OCI-LY7 (cell line): ENCODE measurements around the gene ELF1. TPM values are rescaled to one million over a fixed set of nuclear protein-coding genes. Genes with fewer than 3 reads are reported as not detected.

ENCODE experiments used
- BruUV-seq: library from RNA; stranded (reverse); fragments of 400-500 nt; replicated peaks from 2 replicates; lab custom pipeline; 2021; lab: Mats Ljungman, UMichigan
- CTCF ChIA-PET: fragments of 300-600 bp; sonication (Branson Sonifier 250); formaldehyde crosslinking; loops from one replicate; lab custom pipeline; 2022; ENCODE audit warnings: antibody characterized with exemption; ENCODE audit not compliant: unreplicated experiment; lab: Charles Lee
- POLR2A ChIA-PET: fragments of 300-600 bp; sonication (Branson Sonifier 250); formaldehyde crosslinking; loops from one replicate; lab custom pipeline; 2022; ENCODE audit warnings: antibody characterized with exemption; lab: Charles Lee
- DNase-seq: peaks from one replicate; pipeline ENCODE4 v3.0.0-alpha.2; 2015; ENCODE audit warnings: low spot score
- H2AFZ ChIP-seq: fragments of 200-600 bp; sonication (generic), shearing (Covaris generic); 2 replicates; pipeline ENCODE4 v1.6.1; 2014; ENCODE audit warnings: mild to moderate bottlenecking, antibody characterized with exemption, low read length, moderate library complexity
- H3K27ac ChIP-seq: fragments of 200-600 bp; sonication (generic); 2 replicates; pipeline ENCODE4 v1.5.1; 2014; ENCODE audit warnings: mixed run types, low read depth, mild to moderate bottlenecking, moderate library complexity, low read length, inconsistent platforms; ENCODE audit not compliant: poor library complexity, severe bottlenecking
- H3K36me3 ChIP-seq: fragments of 200-600 bp; sonication (generic); 2 replicates; pipeline ENCODE4 v1.6.1; 2014; ENCODE audit warnings: mild to moderate bottlenecking, antibody characterized with exemption, low read length, moderate library complexity, mixed read lengths; ENCODE audit not compliant: insufficient read depth
- H3K4me1 ChIP-seq: fragments of 200-600 bp; sonication (generic); 2 replicates; pipeline ENCODE4 v1.5.1; 2014; ENCODE audit warnings: mild to moderate bottlenecking, low read length; ENCODE audit not compliant: insufficient read depth, poor library complexity, severe bottlenecking
- H3K4me2 ChIP-seq: fragments of 200-600 bp; sonication (generic); 2 replicates; pipeline ENCODE4 v1.6.1; 2014; ENCODE audit warnings: mild to moderate bottlenecking, low read length
- H3K4me3 ChIP-seq: fragments of 200-600 bp; sonication (generic); 2 replicates; pipeline ENCODE4 v1.5.1; 2014; ENCODE audit warnings: mild to moderate bottlenecking, low read depth, low read length; ENCODE audit not compliant: poor library complexity, severe bottlenecking
- H3K79me2 ChIP-seq: fragments of 200-600 bp; sonication (generic); 2 replicates; pipeline ENCODE4 v1.6.1; 2016; ENCODE audit warnings: low read depth, mild to moderate bottlenecking, low read length, moderate library complexity, mixed read lengths; ENCODE audit not compliant: insufficient read depth
- H3K9me2 ChIP-seq: fragments of 200-600 bp; sonication (generic); 2 replicates; pipeline ENCODE4 v1.6.1; 2016; ENCODE audit warnings: mild to moderate bottlenecking, low read length, mixed read lengths; ENCODE audit not compliant: insufficient read depth
- H3K9me3 ChIP-seq: fragments of 200-600 bp; sonication (generic); 2 replicates; pipeline ENCODE4 v1.6.1; 2014; ENCODE audit warnings: mild to moderate bottlenecking, mixed run types, low read length, mixed read lengths
- H4K20me1 ChIP-seq: fragments of 200-600 bp; sonication (generic); 2 replicates; pipeline ENCODE4 v1.6.1; 2014; ENCODE audit warnings: mild to moderate bottlenecking, antibody characterized with exemption, low read length, moderate library complexity, mixed read lengths; ENCODE audit not compliant: insufficient read depth
- CTCF ChIP-seq: fragments of 200-600 bp; sonication (generic); conservative IDR thresholded peaks from 2 replicates; pipeline ENCODE4 v1.5.1; 2014; ENCODE audit warnings: mild to moderate bottlenecking, antibody characterized with exemption, low read length, moderate library complexity, mixed read lengths
- EZH2phosphoT487 ChIP-seq: fragments of 200-600 bp; sonication (generic); IDR thresholded peaks from 2 replicates; pipeline ENCODE4 v1.6.1; 2018; ENCODE audit warnings: low read depth, borderline replicate concordance, mild to moderate bottlenecking, mixed run types, antibody characterized with exemption, low read length, moderate library complexity, mixed read lengths
- intact Hi-C: fragments of 100-400 bp; cut with micrococcal nuclease; formaldehyde crosslinking; loops from one replicate; pipeline ENCODE4 v1.10.0; 2022; ENCODE audit not compliant: unreplicated experiment
- total RNA-seq, 2 experiments: library from RNA; depleted of rRNA in 1 of 2; stranded (reverse); fragments of >200 nt in 1 of 2; shearing (Covaris generic) in 1 of 2; gene quantifications; 2 replicates each; pipeline ENCODE4 v1.2.3, GENCODE V29; 2014 to 2022

ELF1 gene
- total RNA-seq, 2 experiments from 2014 or later, result 111 to 248 TPM

- Histone ChIP-seq H3K27ac (peak overlapping the region; percentile 32), H3K4me2 (peak overlapping the region; percentile 94), H2AFZ (no peak overlapping the region), H3K9me3 (no peaks in the 10 kb centered on the region), H3K4me1 (peaks cover 100% of the 10 kb centered on the region), H3K4me3 (peak overlapping the region; percentile 85), H3K79me2 (peaks cover 100% of the 10 kb centered on the region), H4K20me1 (peaks cover 91% of the 10 kb centered on the region), H3K36me3 (peaks cover 92% of the 10 kb centered on the region), H3K9me2 (no peaks in the 10 kb centered on the region)
- POLR2A ChIA-PET, result interaction anchor here (0.7 to 2.1 kb wide), 12 partner anchors 8 to 91 kb away, joined by 3 to 13 read pairs (median 4); no protein-coding TSS in a partner anchor
- TF ChIP-seq EZH2phosphoT487 (no peak), CTCF (no peak)
- BruUV-seq, result no TSS peak
- DNase-seq, result peak; percentile 50
- CTCF ChIA-PET, result interaction anchor here (1.4 to 1.8 kb wide), 2 partner anchors 8 to 48 kb away, joined by 3 to 4 read pairs; no protein-coding TSS in a partner anchor
- intact Hi-C loops, result no loop called here
These were observed 49.8 kb downstream of the ELF1 start for GRCh38 chr13:40969169-40969901.

- peaks cover 87% of the 10 kb centered on the region for H4K20me1 ChIP-seq
- peaks cover 92% of the 10 kb centered on the region for H3K36me3 ChIP-seq
- BruUV-seq, result no TSS peak
- POLR2A ChIA-PET, result interaction anchor here (0.6 to 1.9 kb wide), 9 partner anchors 9 to 126 kb away, joined by 3 to 8 read pairs (median 4); no protein-coding TSS in a partner anchor
- intact Hi-C loops, result no loop called here
- DNase-seq, result no peak
- no peaks in the 10 kb centered on the region for H3K9me3 ChIP-seq
- peaks cover 100% of the 10 kb centered on the region for H3K79me2 ChIP-seq
- TF ChIP-seq CTCF (no peak), EZH2phosphoT487 (no peak)
- CTCF ChIA-PET, result interaction anchor here (0.5 to 0.7 kb wide), 2 partner anchors 18 to 180 kb away, joined by 3 to 4 read pairs; no protein-coding TSS in a partner anchor
- H3K4me2 ChIP-seq, result peak overlapping the region; percentile 94; the same call in 1 of the 2 replicates
- no peak overlapping the region for H3K4me3 ChIP-seq
- peaks cover 100% of the 10 kb centered on the region for H3K4me1 ChIP-seq
- no peaks in the 10 kb centered on the region for H3K9me2 ChIP-seq
- H3K27ac ChIP-seq, result no peak overlapping the region
- H2AFZ ChIP-seq, result no peak overlapping the region
These were observed 50.6 kb downstream of the ELF1 start for GRCh38 chr13:40968416-40969000.
